ENCODE results near the gene LYRM4.

The LYRM4 gene

GRCh38 chr6:5260661-5261544 is at the start of gene LYRM4, which contains the start of gene FARS2:
LYRM4 (minus strand) TSS chr6:5260950; CDS start chr6:5260733, 217 bp downstream.
FARS2 (plus strand) TSS chr6:5261513.
- DNase-seq (ENCODE audit: low read depth), result peak; percentile 59

GRCh38 chr6:5308066-5308465 is 47.3 kb upstream of the LYRM4 start:
- DNase-seq (ENCODE audit: low read depth), result no peak

GRCh38 chr6:5307058-5307457 is 46.3 kb upstream of the LYRM4 start:
- DNase-seq (ENCODE audit: low read depth), result no peak

GRCh38 chr6:5305968-5306626 is 45.3 kb upstream of the LYRM4 start:
- DNase-seq (ENCODE audit: low read depth), result no peak

GRCh38 chr6:5303682-5304081 is 42.9 kb upstream of the LYRM4 start:
- DNase-seq (ENCODE audit: low read depth), result no peak

GRCh38 chr6:5302995-5303622 is 42.4 kb upstream of the LYRM4 start:
- DNase-seq (ENCODE audit: low read depth), result no peak

GRCh38 chr6:5302220-5302946 is 41.6 kb upstream of the LYRM4 start:
- DNase-seq (ENCODE audit: low read depth), result no peak

- DNase-seq (ENCODE audit: low read depth), result no peak
These were observed 39.5 kb upstream of the LYRM4 start for GRCh38 chr6:5300206-5300764.

GRCh38 chr6:5295623-5296022 is 34.9 kb upstream of the LYRM4 start:
- no peak for DNase-seq (ENCODE audit: low read depth)

GRCh38 chr6:5294392-5295211 is 33.9 kb upstream of the LYRM4 start:
- no peak for DNase-seq (ENCODE audit: low read depth)

GRCh38 chr6:5293692-5294091 is 32.9 kb upstream of the LYRM4 start:
- DNase-seq (ENCODE audit: low read depth), result no peak

- no peak for DNase-seq (ENCODE audit: low read depth)
These were observed 31.4 kb upstream of the LYRM4 start for GRCh38 chr6:5292154-5292553.

GRCh38 chr6:5290500-5290899 is 29.8 kb upstream of the LYRM4 start:
- DNase-seq (ENCODE audit: low read depth), result no peak

GRCh38 chr6:5290097-5290496 is 29.3 kb upstream of the LYRM4 start:
- DNase-seq (ENCODE audit: low read depth), result no peak

GRCh38 chr6:5287966-5288297 is 27.2 kb upstream of the LYRM4 start:
- no peak for DNase-seq (ENCODE audit: low read depth)

GRCh38 chr6:5287205-5287965 is 26.6 kb upstream of the LYRM4 start:
- DNase-seq (ENCODE audit: low read depth), result peak; percentile 29

- no peak for DNase-seq (ENCODE audit: low read depth)
These were observed 26.0 kb upstream of the LYRM4 start for GRCh38 chr6:5286780-5287179.

- no peak for DNase-seq (ENCODE audit: low read depth)
These were observed 24.8 kb upstream of the LYRM4 start for GRCh38 chr6:5285526-5285925.

- DNase-seq (ENCODE audit: low read depth), result no peak
These were observed 24.3 kb upstream of the LYRM4 start for GRCh38 chr6:5285081-5285480.

- DNase-seq (ENCODE audit: low read depth), result no peak
These were observed 21.5 kb upstream of the LYRM4 start for GRCh38 chr6:5282191-5282623.

Data from fibroblast of the conjunctiva (primary cell).